ENCODE data around the gene IMPDH1. TPM values are rescaled to one million over a fixed set of nuclear protein-coding genes. Genes with fewer than 3 reads are reported as not detected.

Gene IMPDH1
- total RNA-seq, 3 donors from 2014 or later (not counting 1 experiment from before 2014, with no cell fraction given): 77.8 to 94.1 (median 89.6) TPM

GRCh38 chr7:128437426-128438332 is 27.9 kb upstream of the IMPDH1 start:
- peak overlapping the region; percentile 33 for H3K27ac ChIP-seq (ENCODE audit: low read length)
- Mint-ChIP-seq H3K4me3 (no peak overlapping the region), H3K9me3 (no peaks in the 10 kb centered on the region), H3K4me1 (no peaks in the 10 kb centered on the region), H3K27ac (no peak overlapping the region), H3K27me3 (ENCODE audit: low read depth in 2 of 2) (peaks cover 8 to 10% of the 10 kb centered on the region in 2 donors), H3K36me3 (no peaks in the 10 kb centered on the region)
- H3K4me1 ChIP-seq (ENCODE audit: control insufficient read depth, insufficient read depth, low read length): peaks cover 5% of the 10 kb centered on the region
- no peaks in the 10 kb centered on the region for H3K36me3 ChIP-seq (ENCODE audit: control insufficient read depth, insufficient read depth, low read length)
- intact Hi-C loops (cut with micrococcal nuclease): no loop called here
- H3K4me3 ChIP-seq (ENCODE audit: low read length): no peak overlapping the region
- TF ChIP-seq, protein P1, sequence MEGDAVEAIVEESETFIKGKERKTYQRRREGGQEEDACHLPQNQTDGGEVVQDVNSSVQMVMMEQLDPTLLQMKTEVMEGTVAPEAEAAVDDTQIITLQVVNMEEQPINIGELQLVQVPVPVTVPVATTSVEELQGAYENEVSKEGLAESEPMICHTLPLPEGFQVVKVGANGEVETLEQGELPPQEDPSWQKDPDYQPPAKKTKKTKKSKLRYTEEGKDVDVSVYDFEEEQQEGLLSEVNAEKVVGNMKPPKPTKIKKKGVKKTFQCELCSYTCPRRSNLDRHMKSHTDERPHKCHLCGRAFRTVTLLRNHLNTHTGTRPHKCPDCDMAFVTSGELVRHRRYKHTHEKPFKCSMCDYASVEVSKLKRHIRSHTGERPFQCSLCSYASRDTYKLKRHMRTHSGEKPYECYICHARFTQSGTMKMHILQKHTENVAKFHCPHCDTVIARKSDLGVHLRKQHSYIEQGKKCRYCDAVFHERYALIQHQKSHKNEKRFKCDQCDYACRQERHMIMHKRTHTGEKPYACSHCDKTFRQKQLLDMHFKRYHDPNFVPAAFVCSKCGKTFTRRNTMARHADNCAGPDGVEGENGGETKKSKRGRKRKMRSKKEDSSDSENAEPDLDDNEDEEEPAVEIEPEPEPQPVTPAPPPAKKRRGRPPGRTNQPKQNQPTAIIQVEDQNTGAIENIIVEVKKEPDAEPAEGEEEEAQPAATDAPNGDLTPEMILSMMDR (IDR thresholded peaks at IDR 0.05): no peak
- no peaks in the 10 kb centered on the region for H3K27me3 ChIP-seq (ENCODE audit: control insufficient read depth, insufficient read depth, low read length)
- no peaks in the 10 kb centered on the region for H3K9me3 ChIP-seq (ENCODE audit: control insufficient read depth, insufficient read depth, low read length)
- WGBS (ENCODE audit: insufficient coverage): 71% methylated on average over 8 of the region's 8 CpGs
- no peak for DNase-seq
- ATAC-seq: peak in 1 of 3 donors; percentile 57

GRCh38 chr7:128435327-128435686 is 25.5 kb upstream of the IMPDH1 start:
- H3K27ac Mint-ChIP-seq: no peak overlapping the region

DNA sequence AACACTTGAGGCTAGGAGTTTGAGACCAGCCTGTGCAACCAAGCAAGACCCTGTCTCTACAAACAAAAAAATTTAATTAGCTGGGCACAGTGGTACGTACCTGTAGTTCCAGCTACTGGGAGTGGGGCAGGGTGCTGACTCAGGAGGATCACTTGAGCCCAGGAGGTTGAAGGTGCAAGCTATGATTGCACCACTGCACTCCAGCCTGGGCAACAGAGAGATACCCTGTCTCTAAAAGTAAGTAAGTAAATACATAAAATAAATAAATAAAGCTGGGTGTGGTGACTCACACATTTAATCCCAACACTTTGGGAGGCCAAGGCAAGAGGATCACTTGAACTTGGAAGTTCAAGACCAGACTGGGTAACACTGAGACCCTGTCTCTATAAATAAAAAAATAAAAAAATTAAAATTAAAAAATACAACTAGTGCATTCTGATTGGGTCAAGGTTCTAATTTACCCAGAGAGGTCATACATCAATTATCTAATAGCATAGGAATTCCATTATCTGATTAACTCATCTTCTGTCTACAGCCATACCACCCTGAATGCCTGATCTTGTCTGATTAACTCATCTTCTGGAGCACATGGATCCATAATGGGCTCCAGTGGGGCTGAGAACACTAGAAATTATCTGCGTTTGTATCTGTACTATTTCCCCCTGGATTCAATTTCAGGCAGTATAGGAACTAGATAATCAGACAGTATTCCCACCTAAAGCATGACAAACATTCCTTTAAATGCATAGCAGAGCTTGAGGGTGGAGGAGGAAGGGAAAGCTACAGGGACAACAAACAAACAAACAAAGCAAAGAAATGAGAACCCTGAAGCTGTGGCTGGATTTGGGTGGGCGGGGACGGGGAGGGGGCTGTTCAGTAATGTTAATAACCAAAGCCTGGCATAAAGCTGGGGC is 24.9 kb upstream of the IMPDH1 start:
- intact Hi-C loops (cut with micrococcal nuclease): no loop called here
- peaks cover 2% of the 10 kb centered on the region for H3K27me3 ChIP-seq (ENCODE audit: control insufficient read depth, insufficient read depth, low read length)
- Mint-ChIP-seq H3K27me3 (ENCODE audit: low read depth in 2 of 2) (peaks cover 10 to 14% of the 10 kb centered on the region in 2 donors), H3K9me3 (no peaks in the 10 kb centered on the region), H3K4me1 (no peaks in the 10 kb centered on the region), H3K4me3 (no peak overlapping the region), H3K27ac (no peak overlapping the region), H3K36me3 (no peaks in the 10 kb centered on the region)
- no peaks in the 10 kb centered on the region for H3K36me3 ChIP-seq (ENCODE audit: control insufficient read depth, insufficient read depth, low read length)
- TF ChIP-seq, protein P1 (IDR thresholded peaks at IDR 0.05): no peak
- peaks cover 5% of the 10 kb centered on the region for H3K4me1 ChIP-seq (ENCODE audit: control insufficient read depth, insufficient read depth, low read length)
- no peak overlapping the region for H3K4me3 ChIP-seq (ENCODE audit: low read length)
- DNase-seq (no peak), ATAC-seq (no peak)
- no peak overlapping the region for H3K27ac ChIP-seq (ENCODE audit: low read length)
- no peaks in the 10 kb centered on the region for H3K9me3 ChIP-seq (ENCODE audit: control insufficient read depth, insufficient read depth, low read length)
- WGBS (ENCODE audit: insufficient coverage): 91% methylated on average over 4 of the region's 4 CpGs

More at GRCh38 chr7:128435327-128435686, 25.5 kb upstream of the IMPDH1 start:
- ATAC-seq (no peak), DNase-seq (no peak)
- Histone ChIP-seq H3K4me3 (ENCODE audit: low read length) (no peak overlapping the region), H3K27ac (ENCODE audit: low read length) (no peak overlapping the region), H3K4me1 (ENCODE audit: control insufficient read depth, insufficient read depth, low read length) (peaks cover 5% of the 10 kb centered on the region), H3K36me3 (ENCODE audit: control insufficient read depth, insufficient read depth, low read length) (no peaks in the 10 kb centered on the region), H3K9me3 (ENCODE audit: control insufficient read depth, insufficient read depth, low read length) (no peaks in the 10 kb centered on the region), H3K27me3 (ENCODE audit: control insufficient read depth, insufficient read depth, low read length) (peaks cover 2% of the 10 kb centered on the region)
- TF ChIP-seq, protein P1 (IDR thresholded peaks at IDR 0.05): no peak
- no peaks in the 10 kb centered on the region for H3K4me1 Mint-ChIP-seq
- peaks cover 8 to 12% of the 10 kb centered on the region in 2 donors for H3K27me3 Mint-ChIP-seq (ENCODE audit: low read depth in 2 of 2)
- no peak overlapping the region for H3K4me3 Mint-ChIP-seq
- 96% methylated on average over 3 of the region's 3 CpGs for WGBS (ENCODE audit: insufficient coverage)
- intact Hi-C loops (cut with micrococcal nuclease): no loop called here
- no peaks in the 10 kb centered on the region for H3K9me3 Mint-ChIP-seq
- no peaks in the 10 kb centered on the region for H3K36me3 Mint-ChIP-seq
